Dedifferentiated amniotic fluid mesenchymal stem cell (primary cell): ENCODE data around the gene ARID1B.

Source experiments
- DNase-seq: peaks from one replicate; pipeline ENCODE4 v3.0.0-alpha.2; 2016; ENCODE audit errors: extremely low spot score

ARID1B gene

DNA sequence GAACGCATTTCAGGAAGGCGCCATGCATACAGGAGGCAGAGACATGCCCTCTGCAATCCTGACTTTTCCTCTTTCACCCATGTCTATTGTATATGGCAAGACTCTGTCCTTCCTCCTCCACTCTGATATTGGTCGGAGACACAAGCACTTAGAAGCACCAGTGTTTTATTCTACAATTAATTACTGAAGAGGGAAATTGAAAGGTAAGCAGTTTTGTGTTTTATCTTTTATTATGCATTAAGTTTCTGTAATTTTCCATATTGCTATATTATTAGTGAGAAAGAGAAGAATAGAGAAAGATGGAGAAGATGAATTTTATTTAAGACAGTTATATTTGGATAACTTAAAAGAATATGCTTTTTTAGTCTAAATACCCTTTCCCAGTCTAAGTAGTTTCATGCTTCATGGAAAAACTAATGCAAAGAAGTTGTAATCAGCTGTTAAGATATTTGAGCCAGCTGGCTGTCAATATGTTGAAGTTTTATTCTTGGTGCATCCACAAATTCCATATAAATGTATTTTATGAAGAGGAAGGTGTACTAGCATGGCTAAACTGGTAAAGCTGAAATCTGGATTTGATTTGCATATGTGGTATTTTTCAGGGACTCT is 13.6 kb downstream of the ARID1B start:
- no peak for DNase-seq

DNA sequence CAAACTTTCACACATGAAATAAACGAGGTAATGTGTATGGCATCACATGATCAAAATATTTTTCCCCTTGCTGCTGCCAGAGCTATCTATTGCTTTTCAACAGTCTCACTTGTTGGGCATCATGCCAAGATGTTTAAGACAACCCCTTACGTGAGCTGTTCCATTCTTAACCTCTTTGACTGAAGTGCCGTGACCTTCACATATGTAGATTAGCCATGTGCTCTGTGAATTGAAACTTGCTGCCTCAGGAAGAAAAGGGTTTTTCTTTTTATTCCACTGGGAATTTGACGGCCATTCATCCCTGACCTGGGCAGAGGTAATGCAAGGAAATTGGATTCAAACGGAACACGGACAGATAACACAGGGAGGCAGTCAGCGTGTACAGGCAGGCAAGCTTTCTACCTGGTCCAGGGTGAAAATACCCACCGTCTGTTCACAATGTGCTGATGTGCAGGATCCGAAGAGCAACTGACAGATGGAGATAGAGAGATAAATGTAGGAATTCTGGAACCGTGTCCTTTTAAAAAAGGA is 14.2 kb downstream of the ARID1B start:
- no peak for DNase-seq

GRCh38 chr6:156793200-156793599 is 16.0 kb downstream of the ARID1B start:
- no peak for DNase-seq

DNA sequence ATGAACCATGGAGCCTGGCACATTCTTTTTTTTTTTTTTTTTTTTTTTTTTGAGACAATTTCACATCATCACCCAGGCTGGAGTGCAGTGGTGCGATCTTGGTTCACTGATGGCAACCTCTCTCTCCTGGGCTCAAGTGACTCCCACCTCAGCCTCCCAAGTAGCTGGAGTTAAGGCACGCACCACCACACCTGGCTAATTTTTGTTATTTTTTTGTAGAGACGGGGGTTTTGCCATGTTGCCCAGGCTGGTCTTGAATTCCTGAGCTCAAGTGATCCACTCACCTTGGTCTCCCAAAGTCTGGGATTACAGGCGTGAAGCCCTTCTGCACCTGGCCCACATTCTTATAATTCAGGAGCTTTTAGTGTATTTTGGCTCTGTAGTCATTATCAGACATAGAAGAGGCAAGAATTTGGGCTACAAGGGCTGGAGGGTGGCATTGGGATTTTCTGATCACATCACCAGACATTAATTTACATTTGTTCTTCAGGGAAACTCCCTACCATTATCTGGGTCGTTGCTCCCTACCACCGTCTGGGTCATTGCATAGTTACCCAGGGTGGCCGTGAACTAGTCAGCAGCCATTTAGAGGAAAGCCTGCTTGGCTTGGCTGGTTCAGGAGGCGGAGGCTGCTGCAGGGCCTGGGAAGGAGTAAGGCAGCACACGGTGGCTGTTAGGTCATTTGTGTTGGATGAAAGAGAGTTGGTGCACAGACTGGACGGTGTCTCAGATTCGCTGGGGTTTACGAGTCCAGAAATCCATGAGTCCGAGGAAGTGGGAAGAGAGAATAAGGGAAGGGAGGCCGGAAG is 17.6 kb downstream of the ARID1B start:
- no peak for DNase-seq

DNA sequence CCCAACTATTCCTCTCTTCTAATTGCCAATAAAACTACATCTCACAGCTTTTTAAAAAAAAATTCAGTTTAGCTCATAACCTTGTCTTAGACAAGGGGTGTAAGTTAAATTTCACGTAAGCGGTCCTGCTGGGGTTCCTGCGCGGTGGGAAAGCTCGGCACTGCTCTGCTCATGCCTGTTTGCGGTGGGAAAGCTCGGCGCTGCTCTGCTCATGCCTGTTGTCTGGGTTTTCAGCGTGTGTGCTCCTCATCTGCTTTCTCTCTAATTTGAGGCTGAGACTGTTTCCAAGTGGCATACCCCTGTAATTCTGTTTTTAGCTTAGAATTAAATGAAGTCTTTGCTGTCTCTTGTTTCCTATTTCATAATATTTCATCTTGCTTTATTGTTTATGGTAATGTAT is 18.6 kb downstream of the ARID1B start:
- no peak for DNase-seq

DNA sequence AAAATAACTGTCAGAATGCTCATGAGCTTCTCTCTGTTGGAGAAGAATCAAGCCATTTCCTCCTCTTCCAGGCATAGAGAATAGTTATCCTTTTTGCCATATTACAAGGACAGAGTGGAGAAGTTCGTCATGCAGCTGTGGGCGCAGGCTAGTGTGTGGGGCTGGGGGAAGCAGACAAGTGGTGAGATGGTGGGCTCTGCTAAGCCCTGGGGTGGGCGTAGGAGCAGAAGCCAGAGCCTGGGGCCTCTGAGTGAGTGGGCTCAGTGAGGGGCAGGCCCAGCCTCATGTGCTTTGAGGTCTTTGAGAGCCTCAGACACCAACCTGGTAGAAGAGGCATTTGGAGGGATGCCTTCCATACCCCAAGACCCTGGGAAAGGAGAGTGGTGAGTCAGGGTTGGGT is 19.4 kb downstream of the ARID1B start:
- no peak for DNase-seq

- no peak for DNase-seq
Observed at GRCh38 chr6:156797901-156798735, 20.9 kb downstream of the ARID1B start.

GRCh38 chr6:156801712-156802111 is 24.5 kb downstream of the ARID1B start:
- DNase-seq: no peak

DNA sequence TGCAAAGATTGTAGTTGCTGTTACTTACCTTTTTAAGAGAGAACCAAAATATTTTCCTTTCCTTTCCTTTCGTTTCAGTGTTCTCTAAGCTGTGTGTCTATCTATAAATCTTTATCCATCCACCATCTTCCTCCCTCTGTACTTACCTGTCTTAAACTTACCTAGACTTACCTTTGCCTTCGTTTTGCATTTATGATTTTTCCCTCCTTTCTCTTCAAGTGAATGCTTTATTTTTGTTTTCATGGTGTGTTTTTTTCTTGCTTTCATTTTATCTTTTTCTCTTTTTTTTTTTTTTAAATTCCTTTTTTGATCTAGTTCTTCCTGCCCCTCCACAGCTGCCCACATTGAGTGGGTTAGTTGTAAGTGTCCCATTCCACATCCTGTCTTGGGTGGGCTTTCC is 26.2 kb downstream of the ARID1B start:
- DNase-seq: no peak

DNA sequence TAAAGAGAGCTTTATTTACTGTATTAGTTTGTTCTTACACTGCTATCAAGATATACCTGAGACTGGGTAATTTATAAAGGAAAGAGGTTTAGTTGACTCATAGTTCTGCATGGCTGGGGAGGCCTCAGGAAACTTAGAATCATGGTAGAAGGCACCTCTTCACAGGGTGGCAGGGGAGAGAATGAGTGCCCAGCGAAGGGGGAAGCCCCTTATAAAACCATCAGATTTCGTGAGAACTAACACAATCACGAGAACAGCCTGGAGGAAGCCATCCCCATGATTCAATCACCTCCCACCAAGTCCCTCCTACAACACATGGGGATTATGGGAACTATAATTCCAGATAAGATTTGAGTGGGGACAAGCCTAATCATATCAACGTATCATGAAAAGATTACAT is 27.2 kb downstream of the ARID1B start:
- DNase-seq: no peak

DNA sequence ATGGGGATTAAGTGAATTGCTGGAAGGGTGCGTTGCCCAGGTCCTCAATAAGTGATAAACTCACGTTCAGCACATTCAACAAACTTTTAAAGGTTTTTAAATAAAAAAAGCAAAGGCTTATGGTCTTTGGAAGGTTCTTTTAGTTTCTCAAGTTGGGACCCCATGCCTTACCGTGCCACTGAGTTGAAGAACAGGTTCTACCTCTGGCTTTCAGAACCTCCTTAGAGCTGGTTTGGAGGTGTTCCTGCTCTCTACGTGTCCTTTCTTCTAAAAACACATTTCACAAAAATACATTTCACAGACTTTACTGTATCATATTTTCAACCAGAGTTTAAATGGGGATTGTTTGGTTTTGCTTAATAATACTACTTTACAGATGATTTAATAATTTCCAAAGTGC is 29.0 kb downstream of the ARID1B start:
- DNase-seq: no peak

GRCh38 chr6:156807028-156807427 is 29.9 kb downstream of the ARID1B start:
- no peak for DNase-seq

DNA sequence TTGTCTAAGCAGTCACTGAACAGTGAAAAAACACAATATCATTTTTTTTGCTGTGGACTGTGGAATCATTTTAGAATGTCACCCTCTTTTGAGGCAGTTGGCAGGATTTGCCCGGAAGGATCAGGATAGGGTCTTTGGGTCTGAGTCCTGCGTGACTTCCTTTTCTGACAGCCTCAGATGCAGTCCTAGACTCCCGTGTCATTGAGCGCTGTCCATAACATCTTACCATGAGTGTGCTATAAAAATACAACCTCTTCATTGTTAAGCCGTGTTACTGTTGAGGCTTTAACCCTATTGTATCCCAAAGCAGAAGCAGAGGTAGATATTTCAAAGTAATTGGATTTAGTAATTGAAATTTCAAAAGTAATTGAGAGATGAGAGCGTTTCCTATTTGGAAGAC is 30.6 kb downstream of the ARID1B start:
- no peak for DNase-seq

DNA sequence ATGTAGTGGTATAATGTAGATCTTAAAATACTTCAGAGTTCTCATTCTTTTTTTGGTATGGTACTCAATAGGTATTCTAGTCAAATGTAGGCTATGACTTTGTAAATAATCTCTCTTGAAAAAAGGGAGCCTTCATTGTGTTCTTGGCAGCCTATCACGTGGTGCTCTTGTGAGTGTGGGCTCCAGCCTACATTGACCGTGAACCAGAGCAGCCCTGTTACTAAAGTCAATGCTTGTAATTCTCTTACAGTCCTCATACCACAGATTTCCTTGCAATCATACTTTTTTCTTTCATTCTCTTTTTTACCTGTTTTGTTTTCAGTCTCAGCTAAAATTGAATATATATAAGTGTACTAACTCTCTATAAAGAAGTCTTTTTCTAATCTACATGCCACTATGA is 31.1 kb downstream of the ARID1B start:
- DNase-seq: no peak

DNA sequence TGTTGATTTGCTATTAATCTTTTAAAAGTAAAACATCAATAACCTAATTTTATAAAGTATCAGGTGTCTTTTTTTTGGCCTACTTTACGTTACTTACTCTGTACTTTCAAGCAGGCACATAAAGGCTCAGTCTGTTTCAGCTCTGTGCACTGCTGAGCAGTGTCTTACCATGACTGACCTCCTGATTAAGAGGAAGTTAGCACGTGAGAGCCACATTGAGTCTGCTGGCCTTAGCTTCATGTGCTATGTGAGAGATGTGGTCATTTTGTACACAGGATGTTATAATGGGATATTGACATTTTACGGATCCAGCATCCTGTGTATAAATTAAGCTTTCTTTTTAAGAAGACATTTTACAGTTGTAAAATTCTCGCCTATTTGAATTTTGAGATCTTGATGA is 31.9 kb downstream of the ARID1B start:
- DNase-seq: no peak

- DNase-seq: no peak
Observed at GRCh38 chr6:156809446-156810178, 32.4 kb downstream of the ARID1B start.

GRCh38 chr6:156814036-156814581 is 36.9 kb downstream of the ARID1B start:
- DNase-seq: no peak

DNA sequence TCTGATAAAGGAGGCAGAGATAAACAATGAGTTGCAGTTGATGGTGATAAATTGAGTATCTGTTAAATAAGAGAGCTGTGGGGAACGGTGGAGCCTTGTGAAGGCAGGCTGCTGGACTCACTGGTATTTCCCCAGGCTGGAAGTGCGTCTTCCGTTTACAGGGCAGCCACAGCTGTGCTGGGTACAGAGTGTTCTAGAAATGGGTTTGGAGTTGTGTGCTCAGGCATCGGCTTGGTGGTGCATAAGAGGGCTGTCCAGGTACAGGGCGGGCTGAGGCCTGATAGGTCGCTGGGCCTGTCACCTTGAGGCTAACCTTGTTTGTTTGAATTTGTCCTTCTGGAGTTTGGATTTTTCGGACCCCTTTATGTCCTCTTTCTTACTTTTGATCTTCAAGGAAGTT is 39.3 kb downstream of the ARID1B start:
- no peak for DNase-seq

GRCh38 chr6:156820089-156820798 is 43.1 kb downstream of the ARID1B start:
- DNase-seq: no peak

- no peak for DNase-seq
Observed at GRCh38 chr6:156821707-156822106, 44.5 kb downstream of the ARID1B start.

DNA sequence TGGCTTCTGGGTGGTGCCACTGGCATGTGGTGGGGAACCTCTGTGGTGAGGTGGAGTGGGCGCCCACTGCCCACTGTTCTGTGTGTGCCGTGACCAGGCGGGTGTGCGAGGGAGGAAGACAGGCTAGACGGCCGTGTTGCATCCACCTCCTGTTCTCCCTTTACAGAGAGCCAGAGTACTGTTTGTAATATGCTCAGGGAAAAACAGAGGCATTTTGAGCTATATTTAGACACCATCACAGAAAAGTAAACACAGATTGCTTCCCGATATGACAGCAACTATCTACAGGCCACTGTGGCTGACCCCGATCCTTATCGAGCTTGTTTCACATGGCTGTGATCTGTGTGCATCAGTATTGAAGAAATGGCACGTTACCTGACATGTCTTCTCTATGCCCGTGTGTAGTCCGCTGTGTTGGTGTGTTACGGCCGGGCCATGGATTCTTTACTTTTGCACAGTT is 45.6 kb downstream of the ARID1B start:
- DNase-seq: no peak
